DND-41 (cell line): ENCODE data around the gene TTYH1.

Experiments
- ATAC-seq: fragments of 200-7000 bp; cut with Tn5 transposase; 3 replicates; pipeline ENCODE4 v1.9.1; 2021; ENCODE audit warnings: low read depth; ENCODE audit not compliant: insufficient read depth
- DNase-seq: peaks from one replicate; pipeline ENCODE4 v3.0.0-alpha.2; 2020
- H2AFZ ChIP-seq: 2 replicates; pipeline ENCODE4 v1.6.0; 2012; ENCODE audit warnings: low read depth, low read length
- H3K27ac ChIP-seq: 2 replicates; pipeline ENCODE4 v1.5.1; 2012; ENCODE audit warnings: low read length, inconsistent platforms
- H3K27me3 ChIP-seq: fragments of 200-600 bp; sonication (generic); 2 replicates; pipeline ENCODE4 v1.6.0; 2012; ENCODE audit warnings: low read length, mild to moderate bottlenecking, inconsistent platforms; ENCODE audit not compliant: insufficient read depth, poor library complexity
- H3K36me3 ChIP-seq: 2 replicates; pipeline ENCODE4 v1.5.1; 2012; ENCODE audit warnings: low read length, inconsistent platforms; ENCODE audit not compliant: insufficient read depth
- H3K4me1 ChIP-seq: 2 replicates; pipeline ENCODE4 v1.5.1; 2012; ENCODE audit warnings: mild to moderate bottlenecking, low read length; ENCODE audit not compliant: insufficient read depth
- H3K4me2 ChIP-seq: 2 replicates; pipeline ENCODE4 v1.6.0; 2012; ENCODE audit warnings: mild to moderate bottlenecking, moderate library complexity, low read length, inconsistent platforms; ENCODE audit not compliant: insufficient read depth
- H3K4me3 ChIP-seq, 2 experiments: fragments of 200-600 bp in 1 of 2; shearing (Covaris generic) in 1 of 2; 2 replicates each; pipeline ENCODE4 v1.5.1; 2012 to 2016; ENCODE audit warnings: inconsistent platforms in 2 of 2, low read length in 2 of 2, mild to moderate bottlenecking in 2 of 2, low read depth in 1 of 2, moderate library complexity in 1 of 2
- H3K79me2 ChIP-seq: 2 replicates; pipeline ENCODE4 v1.6.0; 2012; ENCODE audit warnings: low read length, inconsistent platforms; ENCODE audit not compliant: insufficient read depth
- H3K9ac ChIP-seq: 2 replicates; pipeline ENCODE4 v1.6.0; 2012; ENCODE audit warnings: low read depth, mild to moderate bottlenecking, inconsistent platforms, low read length, moderate library complexity
- H3K9me3 ChIP-seq: 2 replicates; pipeline ENCODE4 v1.5.1; 2012; ENCODE audit warnings: low read length, moderate library complexity, mild to moderate bottlenecking, inconsistent platforms; ENCODE audit not compliant: insufficient read depth, severe bottlenecking
- H4K20me1 ChIP-seq: 2 replicates; pipeline ENCODE4 v1.6.0; 2012; ENCODE audit warnings: low read length; ENCODE audit not compliant: insufficient read depth
- EZH2 ChIP-seq: IDR thresholded peaks from 3 replicates; pipeline ENCODE4 v1.6.1; 2012; ENCODE audit warnings: borderline replicate concordance, low read depth, mild to moderate bottlenecking, moderate library complexity, low read length, inconsistent platforms; ENCODE audit not compliant: severe bottlenecking
- TF ChIP-seq, protein P1 (sequence below): IDR thresholded peaks from 2 replicates; pipeline ENCODE4 v1.5.1; 2012; ENCODE audit warnings: borderline replicate concordance, low read length, moderate library complexity, mild to moderate bottlenecking; ENCODE audit not compliant: poor library complexity, severe bottlenecking; ENCODE audit errors: extremely low read depth

Gene TTYH1

DNA sequence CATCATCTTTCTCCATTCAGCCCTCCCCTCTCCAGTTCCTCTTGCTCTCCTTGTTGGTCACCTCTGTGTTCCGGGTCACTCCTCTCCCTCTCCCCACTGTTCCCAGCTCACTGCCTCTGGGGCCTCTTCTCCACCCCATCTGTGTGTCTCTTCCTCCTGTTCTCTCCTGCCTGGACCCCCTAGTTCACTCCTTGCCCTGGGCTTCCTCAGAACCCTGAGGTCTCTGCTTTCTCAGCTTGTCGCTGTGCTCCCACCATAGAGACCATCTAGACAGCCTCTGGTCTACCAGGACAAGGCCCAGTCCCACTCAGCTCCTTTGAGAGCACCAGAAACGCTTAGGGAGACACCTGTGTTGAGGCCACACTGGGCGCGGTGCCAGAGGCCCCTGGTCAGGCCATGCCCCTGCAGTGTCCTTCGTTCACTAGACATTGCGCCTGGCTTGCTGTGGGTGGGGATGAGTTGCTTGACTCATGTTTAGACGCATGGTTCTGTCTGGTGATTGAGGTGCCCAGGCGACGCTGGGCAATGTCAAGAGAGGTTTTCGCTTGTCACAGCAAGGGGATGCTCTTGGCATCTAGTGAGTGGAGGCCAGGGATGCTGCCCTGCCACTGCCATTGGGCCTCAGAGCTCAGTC is 43.5 kb downstream of the TTYH1 start:
- H3K9ac ChIP-seq: no peak overlapping the region

DNA sequence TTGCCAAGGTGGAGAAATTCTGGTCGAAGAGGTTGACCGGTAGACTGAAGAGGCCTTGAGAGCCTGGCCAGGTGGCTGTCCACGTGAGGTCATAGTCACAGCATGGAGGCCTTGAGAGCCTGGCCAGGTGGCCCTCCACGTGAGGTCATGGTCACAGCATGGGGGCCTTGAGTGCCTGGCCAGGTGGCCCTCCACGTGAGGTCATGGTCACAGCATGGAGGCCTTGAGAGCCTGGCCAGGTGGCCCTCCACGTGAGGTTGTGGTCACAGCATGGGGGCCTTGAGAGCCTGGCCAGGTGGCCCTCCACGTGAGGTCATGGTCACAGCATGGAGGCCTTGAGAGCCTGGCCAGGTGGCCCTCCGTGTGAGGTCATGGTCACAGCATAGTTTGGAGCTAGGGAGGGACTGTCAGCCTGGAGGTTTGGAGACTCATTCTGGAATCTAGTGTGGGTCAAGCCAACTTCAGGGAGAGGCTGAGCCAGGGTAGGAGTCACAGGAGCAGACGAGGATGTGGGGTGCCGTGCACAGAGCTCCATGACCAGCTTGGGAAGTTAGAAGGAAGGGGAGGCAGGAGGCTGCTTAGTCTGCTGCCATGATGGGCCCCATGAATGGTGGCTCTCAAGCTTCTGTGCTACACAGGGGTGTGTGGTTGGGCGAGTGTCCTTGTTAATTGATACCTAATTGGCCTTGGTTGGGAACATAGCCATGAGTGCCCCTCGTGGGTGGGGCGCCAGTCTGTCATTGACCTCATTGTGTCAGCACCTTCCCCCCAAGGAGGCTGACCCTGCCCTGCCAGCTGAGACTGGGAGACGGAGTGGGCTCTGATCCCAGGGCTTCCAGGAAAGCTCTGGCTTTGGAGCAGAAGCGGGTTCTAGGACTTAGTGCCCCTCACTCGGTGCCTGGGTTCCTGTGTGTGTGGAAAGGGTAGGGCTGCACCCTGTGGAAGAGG is 44.3 kb downstream of the TTYH1 start:
- DNase-seq (no peak), ATAC-seq (no peak)
- H3K9me3 ChIP-seq: no peaks in the 10 kb centered on the region
- no peak overlapping the region for H3K27ac ChIP-seq
- H3K4me2 ChIP-seq: no peak overlapping the region
- H3K4me1 ChIP-seq: peaks cover 13% of the 10 kb centered on the region
- peaks cover 83% of the 10 kb centered on the region for H4K20me1 ChIP-seq
- peaks cover 24% of the 10 kb centered on the region; the same call in 1 of the 2 replicates for H3K79me2 ChIP-seq
- H3K4me3 ChIP-seq: no peak overlapping the region
- H3K36me3 ChIP-seq: peaks cover 81% of the 10 kb centered on the region
- H2AFZ ChIP-seq: no peak overlapping the region
- H3K9ac ChIP-seq: no peak overlapping the region
- TF ChIP-seq, protein P1, sequence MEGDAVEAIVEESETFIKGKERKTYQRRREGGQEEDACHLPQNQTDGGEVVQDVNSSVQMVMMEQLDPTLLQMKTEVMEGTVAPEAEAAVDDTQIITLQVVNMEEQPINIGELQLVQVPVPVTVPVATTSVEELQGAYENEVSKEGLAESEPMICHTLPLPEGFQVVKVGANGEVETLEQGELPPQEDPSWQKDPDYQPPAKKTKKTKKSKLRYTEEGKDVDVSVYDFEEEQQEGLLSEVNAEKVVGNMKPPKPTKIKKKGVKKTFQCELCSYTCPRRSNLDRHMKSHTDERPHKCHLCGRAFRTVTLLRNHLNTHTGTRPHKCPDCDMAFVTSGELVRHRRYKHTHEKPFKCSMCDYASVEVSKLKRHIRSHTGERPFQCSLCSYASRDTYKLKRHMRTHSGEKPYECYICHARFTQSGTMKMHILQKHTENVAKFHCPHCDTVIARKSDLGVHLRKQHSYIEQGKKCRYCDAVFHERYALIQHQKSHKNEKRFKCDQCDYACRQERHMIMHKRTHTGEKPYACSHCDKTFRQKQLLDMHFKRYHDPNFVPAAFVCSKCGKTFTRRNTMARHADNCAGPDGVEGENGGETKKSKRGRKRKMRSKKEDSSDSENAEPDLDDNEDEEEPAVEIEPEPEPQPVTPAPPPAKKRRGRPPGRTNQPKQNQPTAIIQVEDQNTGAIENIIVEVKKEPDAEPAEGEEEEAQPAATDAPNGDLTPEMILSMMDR: no peak
- no peak for TF ChIP-seq EZH2
- H3K27me3 ChIP-seq: no peaks in the 10 kb centered on the region

More for the DNA sequence above, 43.5 kb downstream of the TTYH1 start:
- DNase-seq (no peak), ATAC-seq (no peak)
- peaks cover 89% of the 10 kb centered on the region for H3K36me3 ChIP-seq
- no peak overlapping the region for H3K4me2 ChIP-seq
- H2AFZ ChIP-seq: no peak overlapping the region
- H3K27me3 ChIP-seq: no peaks in the 10 kb centered on the region
- H3K27ac ChIP-seq: no peak overlapping the region
- H3K79me2 ChIP-seq: peaks cover 32% of the 10 kb centered on the region
- H4K20me1 ChIP-seq: peaks cover 90% of the 10 kb centered on the region
- H3K4me3 ChIP-seq: no peak overlapping the region
- TF ChIP-seq EZH2: no peak
- TF ChIP-seq, protein P1: no peak
- H3K4me1 ChIP-seq: peaks cover 5% of the 10 kb centered on the region
- no peaks in the 10 kb centered on the region for H3K9me3 ChIP-seq

DNA sequence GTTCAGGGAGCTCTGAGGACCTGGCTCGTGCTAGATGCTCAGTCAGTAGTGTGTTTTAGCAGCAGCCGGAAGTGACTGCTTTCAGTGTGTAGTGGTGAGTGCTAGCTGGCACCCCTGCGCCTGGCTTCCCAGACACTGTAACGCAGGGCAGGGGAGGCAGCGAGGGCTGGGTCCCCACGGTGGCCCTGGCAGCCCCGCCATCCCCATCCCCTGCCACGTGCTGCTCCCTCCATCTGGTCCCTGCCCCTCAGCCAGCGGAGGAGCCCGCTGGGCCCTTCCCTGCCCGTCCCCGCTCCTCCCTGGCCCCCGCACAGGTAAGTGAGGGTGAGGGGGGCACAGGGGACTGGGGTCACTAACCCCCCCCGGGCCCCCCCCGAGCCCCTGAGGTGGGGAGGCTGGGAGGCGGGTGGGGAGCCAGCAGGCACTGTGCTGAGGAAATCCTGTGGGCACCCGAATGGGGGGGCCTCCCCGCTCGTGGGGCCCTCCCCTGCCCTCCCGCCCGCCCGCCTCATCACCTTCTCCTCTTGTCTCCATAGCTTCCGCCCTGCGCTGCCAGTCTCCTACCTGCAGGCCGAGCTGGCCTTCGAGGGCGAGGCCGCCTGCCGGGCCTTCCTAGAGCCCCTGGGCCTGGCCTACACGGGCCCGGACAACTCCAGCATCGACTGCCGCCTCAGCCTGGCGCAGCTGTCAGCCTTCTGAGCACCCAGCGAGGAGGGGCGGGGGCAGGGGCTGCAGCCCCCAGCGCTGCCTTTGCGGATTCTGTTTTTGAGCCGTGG is 45.2 kb downstream of the TTYH1 start:
- Histone ChIP-seq H3K4me1 (peaks cover 16% of the 10 kb centered on the region), H3K9ac (no peak overlapping the region), H4K20me1 (peaks cover 74% of the 10 kb centered on the region), H3K27me3 (no peaks in the 10 kb centered on the region), H3K4me2 (no peak overlapping the region), H3K27ac (no peak overlapping the region), H3K36me3 (peaks cover 72% of the 10 kb centered on the region), H3K9me3 (no peaks in the 10 kb centered on the region), H3K79me2 (peaks cover 17% of the 10 kb centered on the region; the same call in 1 of the 2 replicates), H3K4me3 (no peak overlapping the region), H2AFZ (no peak overlapping the region)
- TF ChIP-seq EZH2: no peak
- TF ChIP-seq, protein P1: no peak
- DNase-seq (no peak), ATAC-seq (no peak)
